H9 (cell line): ENCODE data around the gene TAAR9. TPM values are rescaled to one million over a fixed set of nuclear protein-coding genes. Genes with fewer than 3 reads are reported as not detected.
A peak's percentile ranks its signal among the peaks of the same experiment; 100 is the strongest.

Experiments
- DNase-seq: peaks from one replicate; pipeline ENCODE4 v3.0.0-alpha.2; 2017
- H2AFZ ChIP-seq: one replicate; pipeline ENCODE4 v1.6.1; 2013; ENCODE audit warnings: mild to moderate bottlenecking, low read length, control low read depth, moderate library complexity
- H2AK5ac ChIP-seq: 2 replicates; pipeline ENCODE4 v1.6.1; 2013; ENCODE audit warnings: low read length, control low read depth, mixed read lengths; ENCODE audit not compliant: insufficient read length
- H2BK120ac ChIP-seq: one replicate; pipeline ENCODE4 v1.6.1; 2013; ENCODE audit warnings: low read depth, mild to moderate bottlenecking, low read length, control low read depth, inconsistent platforms; ENCODE audit not compliant: poor library complexity, severe bottlenecking
- H2BK12ac ChIP-seq: 2 replicates; pipeline ENCODE4 v1.6.1; 2013; ENCODE audit warnings: low read length, control low read depth, mixed read lengths, low read depth; ENCODE audit not compliant: insufficient read length
- H2BK15ac ChIP-seq: 2 replicates; pipeline ENCODE4 v1.6.1; 2013; ENCODE audit warnings: low read depth, low read length, control low read depth
- H2BK20ac ChIP-seq: one replicate; pipeline ENCODE4 v1.6.1; 2013; ENCODE audit warnings: low read depth, mild to moderate bottlenecking, low read length, control low read depth, inconsistent platforms; ENCODE audit not compliant: poor library complexity, severe bottlenecking
- H2BK5ac ChIP-seq: 2 replicates; pipeline ENCODE4 v1.6.1; 2013; ENCODE audit warnings: low read length, control low read depth, mixed read lengths; ENCODE audit not compliant: insufficient read length
- H3K14ac ChIP-seq: 2 replicates; pipeline ENCODE4 v1.6.1; 2013; ENCODE audit warnings: low read length, control low read depth; ENCODE audit not compliant: insufficient read depth
- H3K18ac ChIP-seq: 2 replicates; pipeline ENCODE4 v1.6.1; 2013; ENCODE audit warnings: low read depth, mild to moderate bottlenecking, mixed read lengths, low read length, control low read depth; ENCODE audit not compliant: insufficient read length
- H3K23ac ChIP-seq: 2 replicates; pipeline ENCODE4 v1.6.1; 2013; ENCODE audit warnings: low read length, control low read depth, mixed read lengths, low read depth; ENCODE audit not compliant: insufficient read length
- H3K23me2 ChIP-seq: 2 replicates; pipeline ENCODE4 v1.6.1; 2013; ENCODE audit warnings: low read depth, mild to moderate bottlenecking, mixed read lengths, low read length, control low read depth; ENCODE audit not compliant: insufficient read length, poor library complexity, severe bottlenecking
- H3K27ac ChIP-seq: 2 replicates; pipeline ENCODE4 v1.5.1; 2013; ENCODE audit warnings: low read length, control low read depth, mixed read lengths, low read depth; ENCODE audit not compliant: insufficient read length
- H3K27me3 ChIP-seq: 2 replicates; pipeline ENCODE4 v1.6.1; 2013; ENCODE audit warnings: low read length, control low read depth, inconsistent platforms; ENCODE audit not compliant: insufficient read depth
- H3K4ac ChIP-seq: 2 replicates; pipeline ENCODE4 v1.6.1; 2013; ENCODE audit warnings: low read depth, mild to moderate bottlenecking, control low read depth, inconsistent platforms, low read length, moderate library complexity
- H3K4me1 ChIP-seq: 2 replicates; pipeline ENCODE4 v1.6.1; 2013; ENCODE audit warnings: low read length, control low read depth, inconsistent platforms; ENCODE audit not compliant: insufficient read depth
- H3K4me2 ChIP-seq: 2 replicates; pipeline ENCODE4 v1.6.1; 2013; ENCODE audit warnings: low read length, control low read depth, mixed read lengths; ENCODE audit not compliant: insufficient read length, insufficient read depth
- H3K56ac ChIP-seq: 2 replicates; pipeline ENCODE4 v1.6.1; 2013; ENCODE audit warnings: low read depth, mild to moderate bottlenecking, mixed read lengths, low read length, control low read depth; ENCODE audit not compliant: insufficient read length
- H3K79me1 ChIP-seq: 2 replicates; pipeline ENCODE4 v1.6.1; 2013; ENCODE audit warnings: low read depth, mild to moderate bottlenecking, moderate library complexity, low read length, control low read depth, inconsistent platforms; ENCODE audit not compliant: insufficient read depth, poor library complexity, severe bottlenecking
- H3K79me2 ChIP-seq: 2 replicates; pipeline ENCODE4 v1.6.1; 2013; ENCODE audit warnings: low read length, control low read depth, inconsistent platforms; ENCODE audit not compliant: insufficient read depth
- H3K9ac ChIP-seq: 2 replicates; pipeline ENCODE4 v1.6.1; 2013; ENCODE audit warnings: low read length, control low read depth, mixed read lengths; ENCODE audit not compliant: insufficient read length; ENCODE audit errors: extremely low read depth
- H3K9me3 ChIP-seq: one replicate; pipeline ENCODE4 v1.6.1; 2013; ENCODE audit warnings: low read depth, low read length, inconsistent platforms; ENCODE audit not compliant: control insufficient read depth
- H3T11ph ChIP-seq: one replicate; pipeline ENCODE4 v1.6.1; 2013; ENCODE audit warnings: mild to moderate bottlenecking, low read length, control low read depth, inconsistent platforms
- H4K20me1 ChIP-seq: one replicate; pipeline ENCODE4 v1.6.1; 2013; ENCODE audit not compliant: control insufficient read depth, insufficient read length, insufficient read depth
- H4K5ac ChIP-seq: 2 replicates; pipeline ENCODE4 v1.6.1; 2013; ENCODE audit warnings: low read depth, mild to moderate bottlenecking, mixed read lengths, low read length, control low read depth; ENCODE audit not compliant: insufficient read length
- H4K8ac ChIP-seq: replicated peaks from 2 replicates; pipeline ENCODE4 v1.6.1; 2013; ENCODE audit warnings: low read length, control low read depth, mixed read lengths, low read depth; ENCODE audit not compliant: insufficient read length
- H4K91ac ChIP-seq: 2 replicates; pipeline ENCODE4 v1.6.1; 2013; ENCODE audit warnings: low read depth, mild to moderate bottlenecking, moderate library complexity, mixed read lengths, low read length, control low read depth; ENCODE audit not compliant: insufficient read length
- H3K27ac Mint-ChIP-seq, 3 experiments: 2 replicates in 2 of 3; 3 replicates in 1 of 3; pipeline ENCODE4 v1.8.0; 2020 to 2021; ENCODE audit warnings: mixed read lengths in 3 of 3, mild to moderate bottlenecking in 1 of 3, moderate library complexity in 1 of 3
- H3K27me3 Mint-ChIP-seq: 2 replicates; pipeline ENCODE4 v1.8.0; 2021; ENCODE audit warnings: low read depth, mild to moderate bottlenecking, moderate library complexity, mixed read lengths
- H3K36me3 Mint-ChIP-seq, 3 experiments: 2 replicates in 2 of 3; 3 replicates in 1 of 3; pipeline ENCODE4 v1.8.0; 2020 to 2021; ENCODE audit warnings: low read depth in 3 of 3, mixed read lengths in 3 of 3; ENCODE audit not compliant: insufficient read depth in 1 of 3
- H3K4me1 Mint-ChIP-seq, 2 experiments: 2 replicates each; pipeline ENCODE4 v1.8.0; 2020; ENCODE audit warnings: mixed read lengths in 2 of 2
- H3K4me3 Mint-ChIP-seq, 2 experiments: 2 replicates in 1 of 2; 3 replicates in 1 of 2; pipeline ENCODE4 v1.8.0; 2020 to 2021; ENCODE audit warnings: mild to moderate bottlenecking in 2 of 2, mixed read lengths in 2 of 2, moderate library complexity in 1 of 2
- H3K9me3 Mint-ChIP-seq, 2 experiments: 2 replicates in 1 of 2; 3 replicates in 1 of 2; pipeline ENCODE4 v1.8.0; 2020; ENCODE audit warnings: mild to moderate bottlenecking in 2 of 2, mixed read lengths in 2 of 2, moderate library complexity in 1 of 2
- WGBS: extraction: QIAGEN DNeasy Blood & Tissue Kit; methylation state at CpG from one replicate; pipeline ENCODE4 v1.1.7; 2013; ENCODE audit warnings: missing lambda C conversion rate, low lambda C conversion rate, mixed read lengths; ENCODE audit not compliant: insufficient read length; ENCODE audit errors: extremely low coverage; 5-methylcytosine and 5-hydroxymethylcytosine counted together
- total RNA-seq: library from RNA; stranded (reverse); gene quantifications from 2 replicates; pipeline ENCODE4 v1.2.1, GENCODE V29; 2021
- TF ChIP-seq, protein P1 (sequence below): fragments of 200-600 bp; sonication (generic); conservative IDR thresholded peaks from 3 replicates; pipeline ENCODE4 v1.8.0; 2021; ENCODE audit warnings: antibody characterized with exemption, mild to moderate bottlenecking

The TAAR9 gene
- total RNA-seq, 1 experiment from 2014 or later, result not detected

DNA sequence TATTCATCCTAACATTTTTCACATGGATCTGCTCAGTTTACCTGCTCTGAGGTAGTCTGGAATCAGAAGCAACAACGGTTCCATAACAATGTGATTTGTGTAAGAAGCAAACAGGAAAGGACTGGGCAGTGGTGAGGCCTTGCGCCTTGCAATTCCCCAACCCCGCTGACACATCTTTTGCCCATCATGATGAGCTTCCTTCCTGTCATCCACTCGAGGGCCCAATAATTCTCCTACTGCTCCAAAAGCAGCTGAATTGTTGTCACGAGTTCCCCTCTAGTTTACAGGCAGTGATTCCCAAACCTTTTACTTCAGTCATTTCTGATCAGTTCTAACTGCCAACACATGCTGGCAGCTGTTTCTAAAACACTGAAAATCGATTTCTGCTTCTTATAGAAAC lies 48.1 kb upstream of the TAAR9 start:
- Histone ChIP-seq H4K5ac (no peak overlapping the region), H2BK5ac (no peak overlapping the region), H2AK5ac (no peak overlapping the region), H3K56ac (no peak overlapping the region), H3K27ac (no peak overlapping the region), H4K20me1 (no peaks in the 10 kb centered on the region), H3K4me2 (no peak overlapping the region), H3K4ac (no peak overlapping the region), H3K23me2 (no peaks in the 10 kb centered on the region), H3K14ac (no peak overlapping the region), H3K18ac (no peak overlapping the region), H2BK15ac (no peak overlapping the region), H3K27me3 (no peaks in the 10 kb centered on the region), H3K79me2 (no peaks in the 10 kb centered on the region; the same call in 1 of the 2 replicates), H4K91ac (no peak overlapping the region), H3K23ac (no peak overlapping the region), H2BK12ac (no peak overlapping the region), H3K9ac (no peak overlapping the region), H3T11ph (no peak overlapping the region), H3K9me3 (no peaks in the 10 kb centered on the region), H2AFZ (no peak overlapping the region), H2BK120ac (no peak overlapping the region), H3K4me1 (peaks cover 10% of the 10 kb centered on the region), H4K8ac (no peak overlapping the region), H3K79me1 (no peaks in the 10 kb centered on the region), H2BK20ac (no peak overlapping the region)
- Mint-ChIP-seq H3K9me3 (peaks cover 0 to 2% of the 10 kb centered on the region in 2 experiments; a peak in 2 of 5 replicates), H3K27ac (peak overlapping the region in 1 of 3 experiments; percentile 65; a peak in 2 of 7 replicates), H3K27me3 (no peaks in the 10 kb centered on the region), H3K36me3 (peaks cover 4 to 16% (median 15%) of the 10 kb centered on the region in 3 experiments; a peak in 6 of 7 replicates), H3K4me1 (no peaks in the 10 kb centered on the region; a peak in 1 of 4 replicates), H3K4me3 (no peak overlapping the region)
- no peak for DNase-seq
- TF ChIP-seq, protein P1, sequence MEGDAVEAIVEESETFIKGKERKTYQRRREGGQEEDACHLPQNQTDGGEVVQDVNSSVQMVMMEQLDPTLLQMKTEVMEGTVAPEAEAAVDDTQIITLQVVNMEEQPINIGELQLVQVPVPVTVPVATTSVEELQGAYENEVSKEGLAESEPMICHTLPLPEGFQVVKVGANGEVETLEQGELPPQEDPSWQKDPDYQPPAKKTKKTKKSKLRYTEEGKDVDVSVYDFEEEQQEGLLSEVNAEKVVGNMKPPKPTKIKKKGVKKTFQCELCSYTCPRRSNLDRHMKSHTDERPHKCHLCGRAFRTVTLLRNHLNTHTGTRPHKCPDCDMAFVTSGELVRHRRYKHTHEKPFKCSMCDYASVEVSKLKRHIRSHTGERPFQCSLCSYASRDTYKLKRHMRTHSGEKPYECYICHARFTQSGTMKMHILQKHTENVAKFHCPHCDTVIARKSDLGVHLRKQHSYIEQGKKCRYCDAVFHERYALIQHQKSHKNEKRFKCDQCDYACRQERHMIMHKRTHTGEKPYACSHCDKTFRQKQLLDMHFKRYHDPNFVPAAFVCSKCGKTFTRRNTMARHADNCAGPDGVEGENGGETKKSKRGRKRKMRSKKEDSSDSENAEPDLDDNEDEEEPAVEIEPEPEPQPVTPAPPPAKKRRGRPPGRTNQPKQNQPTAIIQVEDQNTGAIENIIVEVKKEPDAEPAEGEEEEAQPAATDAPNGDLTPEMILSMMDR, result no peak
- whole genome bisulfite sequencing, result no CpG with 5 or more reads among the region's 6 CpGs
